ENCODE results near the gene CD82. TPM values are rescaled to one million over a fixed set of nuclear protein-coding genes. Genes with fewer than 3 reads are reported as not detected.

The CD82 gene
- polyA plus RNA-seq, 1 donor from 2014 or later, result 0.84 TPM

GRCh38 chr11:44624761-44625221 lies 59.3 kb downstream of the CD82 start:
- H3K9me2 ChIP-seq (ENCODE audit: insufficient read depth, low read length), result no peaks in the 10 kb centered on the region
- H2AFZ ChIP-seq (ENCODE audit: low read depth, low read length), result no peak overlapping the region
- no peaks in the 10 kb centered on the region for H3F3A ChIP-seq (ENCODE audit: insufficient read depth, low read length, poor library complexity, severe bottlenecking)
- no peak overlapping the region for H3K4me3 ChIP-seq (ENCODE audit: low read length)
- no peaks in the 10 kb centered on the region for H3K9me3 ChIP-seq (ENCODE audit: low read length)
- no peak overlapping the region for H3K4me2 ChIP-seq (ENCODE audit: low read length)
- H3K27me3 ChIP-seq (ENCODE audit: insufficient read depth, low read depth, low read length), result no peaks in the 10 kb centered on the region
- H3K9ac ChIP-seq (ENCODE audit: low read length), result no peak overlapping the region
- H3K36me3 ChIP-seq (ENCODE audit: insufficient read depth, low read length), result no peaks in the 10 kb centered on the region
- TF ChIP-seq MXI1 (conservative IDR thresholded peaks at IDR 0.05; ENCODE audit: poor library complexity, severe bottlenecking) (no peak), TAF1 (IDR thresholded peaks at IDR 0.05; ENCODE audit: low read depth) (no peak), EZH2 (IDR thresholded peaks at IDR 0.05; ENCODE audit: borderline replicate concordance, insufficient read depth, low read length, poor library complexity, severe bottlenecking) (no peak), CTCF (IDR thresholded peaks at IDR 0.05; ENCODE audit: poor library complexity, severe bottlenecking) (no peak), RAD21 (conservative IDR thresholded peaks at IDR 0.05) (no peak), SMC3 (conservative IDR thresholded peaks at IDR 0.05; ENCODE audit: poor library complexity) (no peak), POLR2AphosphoS5 (IDR thresholded peaks at IDR 0.05) (no peak), EP300 (conservative IDR thresholded peaks at IDR 0.05; ENCODE audit: poor library complexity, severe bottlenecking) (no peak)
- TF ChIP-seq, protein P1, sequence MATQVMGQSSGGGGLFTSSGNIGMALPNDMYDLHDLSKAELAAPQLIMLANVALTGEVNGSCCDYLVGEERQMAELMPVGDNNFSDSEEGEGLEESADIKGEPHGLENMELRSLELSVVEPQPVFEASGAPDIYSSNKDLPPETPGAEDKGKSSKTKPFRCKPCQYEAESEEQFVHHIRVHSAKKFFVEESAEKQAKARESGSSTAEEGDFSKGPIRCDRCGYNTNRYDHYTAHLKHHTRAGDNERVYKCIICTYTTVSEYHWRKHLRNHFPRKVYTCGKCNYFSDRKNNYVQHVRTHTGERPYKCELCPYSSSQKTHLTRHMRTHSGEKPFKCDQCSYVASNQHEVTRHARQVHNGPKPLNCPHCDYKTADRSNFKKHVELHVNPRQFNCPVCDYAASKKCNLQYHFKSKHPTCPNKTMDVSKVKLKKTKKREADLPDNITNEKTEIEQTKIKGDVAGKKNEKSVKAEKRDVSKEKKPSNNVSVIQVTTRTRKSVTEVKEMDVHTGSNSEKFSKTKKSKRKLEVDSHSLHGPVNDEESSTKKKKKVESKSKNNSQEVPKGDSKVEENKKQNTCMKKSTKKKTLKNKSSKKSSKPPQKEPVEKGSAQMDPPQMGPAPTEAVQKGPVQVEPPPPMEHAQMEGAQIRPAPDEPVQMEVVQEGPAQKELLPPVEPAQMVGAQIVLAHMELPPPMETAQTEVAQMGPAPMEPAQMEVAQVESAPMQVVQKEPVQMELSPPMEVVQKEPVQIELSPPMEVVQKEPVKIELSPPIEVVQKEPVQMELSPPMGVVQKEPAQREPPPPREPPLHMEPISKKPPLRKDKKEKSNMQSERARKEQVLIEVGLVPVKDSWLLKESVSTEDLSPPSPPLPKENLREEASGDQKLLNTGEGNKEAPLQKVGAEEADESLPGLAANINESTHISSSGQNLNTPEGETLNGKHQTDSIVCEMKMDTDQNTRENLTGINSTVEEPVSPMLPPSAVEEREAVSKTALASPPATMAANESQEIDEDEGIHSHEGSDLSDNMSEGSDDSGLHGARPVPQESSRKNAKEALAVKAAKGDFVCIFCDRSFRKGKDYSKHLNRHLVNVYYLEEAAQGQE (IDR thresholded peaks at IDR 0.05; ENCODE audit: borderline replicate concordance), result no peak
- H4K20me1 ChIP-seq (ENCODE audit: insufficient read depth), result no peaks in the 10 kb centered on the region
- no peak overlapping the region for H3K27ac ChIP-seq (ENCODE audit: low read length)
- no peaks in the 10 kb centered on the region for H3K79me2 ChIP-seq (replicated peaks; ENCODE audit: insufficient read depth, low read length)

- no peaks in the 10 kb centered on the region for H3F3A ChIP-seq (ENCODE audit: insufficient read depth, low read length, poor library complexity, severe bottlenecking)
- no peak for TF ChIP-seq POLR2AphosphoS5 (IDR thresholded peaks at IDR 0.05)
- no peak for TF ChIP-seq CTCF (IDR thresholded peaks at IDR 0.05; ENCODE audit: poor library complexity, severe bottlenecking)
- TF ChIP-seq RAD21 (conservative IDR thresholded peaks at IDR 0.05), result no peak
- TF ChIP-seq, protein P1 (IDR thresholded peaks at IDR 0.05; ENCODE audit: borderline replicate concordance), result no peak
- TF ChIP-seq EP300 (conservative IDR thresholded peaks at IDR 0.05; ENCODE audit: poor library complexity, severe bottlenecking), result no peak
- TF ChIP-seq SMC3 (conservative IDR thresholded peaks at IDR 0.05; ENCODE audit: poor library complexity), result no peak
- TF ChIP-seq EZH2 (IDR thresholded peaks at IDR 0.05; ENCODE audit: borderline replicate concordance, insufficient read depth, low read length, poor library complexity, severe bottlenecking), result no peak
- TF ChIP-seq MXI1 (conservative IDR thresholded peaks at IDR 0.05; ENCODE audit: poor library complexity, severe bottlenecking), result no peak
- TF ChIP-seq TAF1 (IDR thresholded peaks at IDR 0.05; ENCODE audit: low read depth), result no peak
- no peak overlapping the region for H3K4me3 ChIP-seq (ENCODE audit: low read length)
- H3K9me2 ChIP-seq (ENCODE audit: insufficient read depth, low read length), result no peaks in the 10 kb centered on the region
- no peak overlapping the region for H3K4me2 ChIP-seq (ENCODE audit: low read length)
- no peaks in the 10 kb centered on the region for H3K9me3 ChIP-seq (ENCODE audit: low read length)
- H3K79me2 ChIP-seq (replicated peaks; ENCODE audit: insufficient read depth, low read length), result no peaks in the 10 kb centered on the region
- H3K27me3 ChIP-seq (ENCODE audit: insufficient read depth, low read depth, low read length), result no peaks in the 10 kb centered on the region
- no peak overlapping the region for H3K27ac ChIP-seq (ENCODE audit: low read length)
- no peak overlapping the region for H2AFZ ChIP-seq (ENCODE audit: low read depth, low read length)
- H3K9ac ChIP-seq (ENCODE audit: low read length), result no peak overlapping the region
- H4K20me1 ChIP-seq (ENCODE audit: insufficient read depth), result no peaks in the 10 kb centered on the region
- no peaks in the 10 kb centered on the region for H3K36me3 ChIP-seq (ENCODE audit: insufficient read depth, low read length)
Observed at GRCh38 chr11:44625759-44626523, 60.5 kb downstream of the CD82 start.

All from neural cell (in vitro differentiated cells).